GM23248 (cell line): ENCODE measurements around the gene CLEC4G. TPM values are rescaled to one million over a fixed set of nuclear protein-coding genes. Genes with fewer than 3 reads are reported as not detected.
"Not testable (repeated sequence)": the region's sequence is repeated elsewhere in the genome, so short reads cannot be mapped to it uniquely, and the experiment has no call there.

Experiments used
- DNase-seq: peaks from one replicate; pipeline ENCODE4 v3.0.0-alpha.2; 2015
- H2AFZ ChIP-seq: fragments of 200-600 bp; sonication (generic); 2 replicates; pipeline ENCODE4 v1.6.1; 2016; ENCODE audit warnings: antibody characterized with exemption
- H3F3A ChIP-seq: fragments of 200-600 bp; sonication (generic); 2 replicates; pipeline ENCODE4 v1.6.1; 2016; ENCODE audit warnings: mild to moderate bottlenecking, antibody characterized with exemption, mixed run types; ENCODE audit not compliant: insufficient read depth
- H3K27ac ChIP-seq: fragments of 200-600 bp; sonication (generic); 2 replicates; pipeline ENCODE4 v1.5.1; 2016; ENCODE audit warnings: mild to moderate bottlenecking
- H3K27me3 ChIP-seq: fragments of 200-600 bp; sonication (generic); replicated peaks from 2 replicates; pipeline ENCODE4 v1.6.1; 2016; ENCODE audit warnings: mild to moderate bottlenecking; ENCODE audit not compliant: insufficient read depth
- H3K36me3 ChIP-seq: fragments of 200-600 bp; sonication (generic); 2 replicates; pipeline ENCODE4 v1.6.1; 2016; ENCODE audit warnings: low read depth, mild to moderate bottlenecking
- H3K4me1 ChIP-seq: fragments of 200-600 bp; sonication (generic); 2 replicates; pipeline ENCODE4 v1.6.1; 2016; ENCODE audit warnings: mild to moderate bottlenecking; ENCODE audit not compliant: insufficient read depth
- H3K4me2 ChIP-seq: fragments of 200-600 bp; sonication (generic); one replicate; pipeline ENCODE4 v1.6.1; 2016; ENCODE audit warnings: mild to moderate bottlenecking; ENCODE audit not compliant: unreplicated experiment
- H3K4me3 ChIP-seq: fragments of 200-600 bp; sonication (generic); 2 replicates; pipeline ENCODE4 v1.5.1; 2016; ENCODE audit warnings: mild to moderate bottlenecking
- H3K79me2 ChIP-seq: fragments of 200-600 bp; sonication (generic); 2 replicates; pipeline ENCODE4 v1.6.1; 2016; ENCODE audit warnings: mild to moderate bottlenecking; ENCODE audit not compliant: insufficient read depth
- H3K9ac ChIP-seq: fragments of 200-600 bp; sonication (generic); 2 replicates; pipeline ENCODE4 v1.6.1; 2016; ENCODE audit warnings: mild to moderate bottlenecking
- H3K9me2 ChIP-seq: fragments of 200-600 bp; sonication (generic); 2 replicates; pipeline ENCODE4 v1.6.1; 2016; ENCODE audit warnings: mixed run types, mild to moderate bottlenecking, moderate library complexity; ENCODE audit not compliant: insufficient read depth
- H3K9me3 ChIP-seq: fragments of 200-600 bp; sonication (generic); one replicate; pipeline ENCODE4 v1.6.1; 2017; ENCODE audit warnings: low read depth
- H4K20me1 ChIP-seq: fragments of 200-600 bp; sonication (generic); 2 replicates; pipeline ENCODE4 v1.6.0; 2016; ENCODE audit not compliant: insufficient read depth
- EZH2 ChIP-seq: fragments of 200-600 bp; sonication (generic); IDR thresholded peaks from 2 replicates; pipeline ENCODE4 v1.6.1; 2018; ENCODE audit warnings: antibody characterized with exemption, mild to moderate bottlenecking; ENCODE audit not compliant: insufficient read depth, poor library complexity, severe bottlenecking
- EZH2phosphoT487 ChIP-seq: fragments of 200-600 bp; sonication (generic); IDR thresholded peaks from 2 replicates; pipeline ENCODE4 v1.6.1; 2018; ENCODE audit warnings: antibody characterized with exemption, moderate library complexity, mild to moderate bottlenecking, low read depth; ENCODE audit not compliant: insufficient read depth
- WGBS, 2 experiments: methylation state at CpG; one replicate each; pipeline ENCODE4 v1.1.6; 2015 to 2017; ENCODE audit warnings: low lambda C conversion rate in 2 of 2, low coverage in 1 of 2; ENCODE audit errors: missing lambda C conversion rate in 2 of 2; 5-methylcytosine and 5-hydroxymethylcytosine counted together
- in situ Hi-C: fragments of 300-500 bp; cut with MboI; formaldehyde crosslinking; loops from 2 replicates; pipeline ENCODE4 v1.15.0; 2020
- polyA plus RNA-seq: library from polyadenylated mRNA; unstranded; fragments of >200 nt; fragmentation: Nextera tagmentation; extraction: Ambion mirVana; gene quantifications from 2 replicates; pipeline ENCODE4 v1.2.1, GENCODE V29; 2016
- total RNA-seq: library from RNA; depleted of rRNA; stranded (reverse); fragments of >200 nt; shearing (Covaris generic); gene quantifications from 2 replicates; pipeline ENCODE4 v1.2.3, GENCODE V29; 2014

Gene CLEC4G
- total and polyA plus RNA-seq, 2 experiments from 2014 or later = not detected

DNA sequence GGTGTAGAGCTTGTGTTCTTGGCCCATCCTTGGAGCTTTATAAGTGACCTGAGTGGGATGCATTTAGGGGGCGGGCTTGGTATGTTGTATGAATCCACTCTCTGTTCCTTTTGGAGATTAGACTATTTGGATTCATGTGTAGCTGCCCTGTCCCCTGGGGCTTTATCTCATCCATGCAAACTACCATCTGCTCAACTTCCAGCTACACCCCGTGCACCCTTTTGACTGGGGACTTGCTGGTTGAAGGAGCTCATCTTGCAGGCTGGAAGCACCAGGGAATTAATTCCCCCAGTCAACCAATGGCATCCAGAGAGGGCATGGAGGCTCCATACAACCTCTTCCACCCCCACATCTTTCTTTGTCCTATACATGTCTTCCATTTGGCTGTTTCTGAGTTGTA, 37.3 kb upstream of the CLEC4G start:
- Histone ChIP-seq H3K4me2 (no peak overlapping the region), H3K36me3 (no peaks in the 10 kb centered on the region), H3K9ac (no peak overlapping the region), H3K27me3 (peaks cover 42% of the 10 kb centered on the region), H2AFZ (no peak overlapping the region), H3K9me2 (no peaks in the 10 kb centered on the region), H3K27ac (no peak overlapping the region), H4K20me1 (no peaks in the 10 kb centered on the region), H3K9me3 (no peaks in the 10 kb centered on the region), H3F3A (peaks cover 6% of the 10 kb centered on the region; the same call in 1 of the 2 replicates), H3K4me1 (no peaks in the 10 kb centered on the region; the same call in 1 of the 2 replicates), H3K79me2 (no peaks in the 10 kb centered on the region), H3K4me3 (no peak overlapping the region)
- 55 to 56% methylated on average over 2 of the region's 2 CpGs for WGBS, 2 experiments
- no peak for DNase-seq
- in situ Hi-C loops = no loop called here
- TF ChIP-seq EZH2phosphoT487 (no peak), EZH2 (no peak)

DNA sequence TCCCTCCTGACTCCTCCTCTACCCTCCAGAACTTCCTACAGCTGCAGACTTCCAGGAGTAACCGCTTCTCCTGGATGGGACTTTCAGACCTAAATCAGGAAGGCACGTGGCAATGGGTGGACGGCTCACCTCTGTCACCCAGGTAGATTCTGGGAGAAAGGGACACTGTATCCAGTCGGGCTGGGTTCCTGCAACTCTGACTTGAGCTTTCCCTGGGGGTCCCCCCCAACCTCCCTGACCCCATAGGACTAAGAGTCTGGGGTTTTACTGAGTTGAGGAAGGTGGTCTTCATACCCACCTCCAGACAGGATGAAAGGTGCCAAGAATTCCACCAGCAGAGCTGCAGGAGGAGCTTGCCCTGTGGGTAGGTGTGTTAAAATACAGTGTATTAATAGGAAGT, 35.6 kb upstream of the CLEC4G start:
- Histone ChIP-seq H3K4me1 (no peaks in the 10 kb centered on the region; the same call in 1 of the 2 replicates), H3K79me2 (no peaks in the 10 kb centered on the region), H3K9ac (no peak overlapping the region), H3K4me3 (no peak overlapping the region), H4K20me1 (no peaks in the 10 kb centered on the region), H3F3A (peaks cover 4% of the 10 kb centered on the region; the same call in 1 of the 2 replicates), H3K27me3 (peaks cover 34% of the 10 kb centered on the region), H3K9me3 (no peaks in the 10 kb centered on the region), H3K27ac (no peak overlapping the region), H3K36me3 (no peaks in the 10 kb centered on the region), H3K9me2 (no peaks in the 10 kb centered on the region), H3K4me2 (no peak overlapping the region), H2AFZ (no peak overlapping the region)
- TF ChIP-seq EZH2phosphoT487 (no peak), EZH2 (no peak)
- no peak for DNase-seq
- in situ Hi-C loops = no loop called here
- 23 to 28% methylated on average over 4 of the region's 4 CpGs for WGBS, 2 experiments

DNA sequence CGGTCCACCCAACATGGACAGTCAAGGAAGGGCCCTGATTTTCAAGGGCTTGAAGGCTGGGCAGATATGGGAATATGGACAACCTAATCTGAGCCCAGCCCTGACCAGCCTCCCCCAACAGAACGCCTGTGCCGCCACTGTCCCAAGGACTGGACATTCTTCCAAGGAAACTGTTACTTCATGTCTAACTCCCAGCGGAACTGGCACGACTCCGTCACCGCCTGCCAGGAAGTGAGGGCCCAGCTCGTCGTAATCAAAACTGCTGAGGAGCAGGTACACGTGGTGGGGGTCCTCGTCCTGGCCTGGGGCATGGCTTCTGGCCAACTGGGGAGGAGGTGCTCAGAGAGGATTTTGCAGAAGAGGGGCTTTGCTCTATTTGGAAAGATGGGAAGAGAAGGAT, 34.6 kb upstream of the CLEC4G start:
- TF ChIP-seq EZH2 (no peak), EZH2phosphoT487 (no peak)
- Histone ChIP-seq H3K79me2 (no peaks in the 10 kb centered on the region), H3K27me3 (peaks cover 37% of the 10 kb centered on the region), H3K9me2 (no peaks in the 10 kb centered on the region), H3K27ac (no peak overlapping the region), H3K9ac (no peak overlapping the region), H4K20me1 (no peaks in the 10 kb centered on the region), H3K4me1 (no peaks in the 10 kb centered on the region), H3K9me3 (no peaks in the 10 kb centered on the region), H3K4me3 (no peak overlapping the region), H3F3A (no peaks in the 10 kb centered on the region), H3K4me2 (no peak overlapping the region), H3K36me3 (no peaks in the 10 kb centered on the region), H2AFZ (no peak overlapping the region)
- in situ Hi-C loops = no loop called here
- no peak for DNase-seq
- 32 to 33% methylated on average over 11 of the region's 11 CpGs for WGBS, 2 experiments

DNA sequence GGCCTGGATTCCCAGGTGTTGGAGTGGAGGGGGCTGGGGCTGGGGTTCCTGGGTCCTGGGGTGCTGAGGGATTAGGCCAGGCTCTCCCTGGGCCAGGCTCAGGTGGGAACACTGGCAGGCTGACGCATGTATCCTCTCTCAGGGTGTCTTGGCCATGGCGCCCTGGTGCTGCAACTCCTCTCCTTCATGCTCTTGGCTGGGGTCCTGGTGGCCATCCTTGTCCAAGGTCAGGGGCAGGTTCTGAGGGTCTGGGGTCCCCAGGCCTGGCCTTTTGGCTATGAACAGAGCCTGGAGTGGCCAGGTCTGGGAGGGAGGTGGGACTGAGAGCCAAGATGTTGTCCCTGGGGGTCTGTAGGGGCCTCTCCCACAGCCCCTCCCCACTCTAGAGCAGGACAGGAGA, 33.1 kb upstream of the CLEC4G start:
- H3F3A ChIP-seq, H3K4me2 ChIP-seq, H3K4me3 ChIP-seq, H2AFZ ChIP-seq, H3K9me2 ChIP-seq, in situ Hi-C loops, H3K4me1 ChIP-seq, H3K79me2 ChIP-seq, H3K9me3 ChIP-seq, H3K36me3 ChIP-seq, H3K9ac ChIP-seq, H3K27ac ChIP-seq, DNase-seq, H4K20me1 ChIP-seq: not testable (repeated sequence)
- WGBS, 2 experiments = 34% methylated on average over 2 of the region's 2 CpGs; no CpG with 5 or more reads in 1 of the 2 experiments
- H3K27me3 ChIP-seq = peaks cover 33% of the 10 kb centered on the region

DNA sequence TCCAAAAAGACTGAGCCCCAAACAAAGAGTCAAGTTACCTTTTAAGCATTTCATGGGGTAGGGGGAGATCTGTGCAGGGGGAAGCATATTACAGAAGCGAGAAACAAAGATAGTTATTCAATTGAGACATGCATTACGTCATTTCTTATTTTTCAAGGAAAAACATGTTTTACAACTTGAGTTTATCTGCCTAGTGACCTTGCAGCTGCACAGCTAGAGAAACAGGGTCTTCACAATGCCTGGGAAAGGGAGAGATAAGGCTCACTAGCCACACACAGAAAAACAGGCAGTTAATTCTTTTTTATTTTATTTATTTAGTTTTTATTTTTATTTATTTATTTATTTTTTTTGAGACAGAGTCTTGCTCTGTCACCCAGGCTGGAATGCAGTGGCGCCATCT, 32.2 kb upstream of the CLEC4G start:
- not testable (repeated sequence) for DNase-seq

More for the DNA sequence above, 32.2 kb upstream of the CLEC4G start:
- H4K20me1 ChIP-seq, H3K36me3 ChIP-seq, in situ Hi-C loops, H3K9me3 ChIP-seq, H3F3A ChIP-seq, H3K79me2 ChIP-seq, H3K4me2 ChIP-seq, H3K27ac ChIP-seq, H2AFZ ChIP-seq, H3K9me2 ChIP-seq, H3K9ac ChIP-seq, H3K4me1 ChIP-seq, H3K4me3 ChIP-seq: not testable (repeated sequence)
- H3K27me3 ChIP-seq = peaks cover 25% of the 10 kb centered on the region
- 29 to 30% methylated on average over 3 of the region's 3 CpGs for WGBS, 2 experiments
